Measurements from ENCODE around the gene DBX2.
"Not testable (repeated sequence)": the region's sequence is repeated elsewhere in the genome, so short reads cannot be mapped to it uniquely, and the experiment has no call there.

Gene DBX2

DNA sequence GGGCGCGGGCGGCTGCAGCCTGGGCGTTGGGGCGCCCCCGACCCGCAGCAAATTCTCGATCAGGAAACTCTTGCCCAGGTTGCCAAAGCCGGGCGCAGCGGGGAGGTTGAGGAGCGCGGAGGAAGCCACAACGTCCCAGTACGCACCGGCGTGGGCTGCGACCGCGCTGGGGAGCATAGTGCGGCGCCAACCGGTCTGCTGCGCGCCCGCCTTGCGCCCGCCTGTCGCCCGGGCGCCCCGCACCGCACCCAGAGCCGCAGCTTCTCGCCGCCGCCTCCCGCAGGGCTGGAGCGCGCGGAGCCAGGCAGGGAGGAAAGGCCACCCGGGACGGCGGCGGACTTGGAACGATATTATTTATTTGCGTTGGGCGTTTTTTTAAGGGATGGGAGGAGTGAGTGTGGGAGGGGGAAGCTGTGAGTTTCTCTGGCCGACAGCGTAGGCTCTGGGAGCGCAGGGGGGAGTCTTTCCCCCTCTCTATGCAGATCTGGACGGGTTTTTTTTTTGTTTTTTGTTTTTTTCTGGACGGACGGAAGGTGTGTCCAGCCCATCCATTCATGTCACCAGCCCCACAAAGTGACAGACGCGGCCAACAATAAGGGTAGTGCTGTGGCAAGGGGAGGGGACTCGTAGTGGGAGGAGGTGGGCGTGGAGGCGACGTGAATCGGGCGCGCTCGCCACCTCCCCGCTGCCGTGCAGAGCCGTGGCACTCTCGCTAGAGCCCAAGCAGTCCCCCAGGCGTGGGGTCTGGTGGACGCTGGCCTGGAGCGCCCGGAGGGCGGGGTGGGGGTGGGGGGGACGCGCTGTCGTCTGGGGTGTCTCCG is at the start of gene DBX2:
Gene DBX2 (minus strand): TSS at position 349 of the 821 bp plus-strand sequence. CDS start 172 bp downstream, at position 177.
- DNase-seq (ENCODE audit: low read depth in 3 of 3): peak in 1 of 3 experiments; percentile 2

DNA sequence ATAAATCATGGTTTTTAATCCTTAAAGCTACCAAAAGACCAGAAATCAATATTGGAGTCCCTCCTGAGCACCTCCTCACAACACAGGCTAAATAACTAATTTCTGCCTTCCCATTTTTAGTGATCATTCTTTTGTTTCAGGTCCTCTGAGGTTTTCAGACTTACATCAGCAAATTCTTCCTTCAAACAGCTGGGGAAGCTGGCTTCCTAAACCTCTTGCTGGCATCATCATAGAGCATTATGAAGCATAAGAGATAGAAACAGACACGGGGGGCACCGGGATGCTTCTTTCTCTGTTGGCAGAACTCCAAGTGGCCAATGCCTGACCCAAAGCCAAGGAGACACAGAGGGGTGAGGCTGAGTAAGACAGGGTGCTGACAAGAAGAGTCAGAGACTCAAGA is 47.9 kb upstream of the DBX2 start:
- DNase-seq (ENCODE audit: low read depth in 3 of 3): no peak

DNA sequence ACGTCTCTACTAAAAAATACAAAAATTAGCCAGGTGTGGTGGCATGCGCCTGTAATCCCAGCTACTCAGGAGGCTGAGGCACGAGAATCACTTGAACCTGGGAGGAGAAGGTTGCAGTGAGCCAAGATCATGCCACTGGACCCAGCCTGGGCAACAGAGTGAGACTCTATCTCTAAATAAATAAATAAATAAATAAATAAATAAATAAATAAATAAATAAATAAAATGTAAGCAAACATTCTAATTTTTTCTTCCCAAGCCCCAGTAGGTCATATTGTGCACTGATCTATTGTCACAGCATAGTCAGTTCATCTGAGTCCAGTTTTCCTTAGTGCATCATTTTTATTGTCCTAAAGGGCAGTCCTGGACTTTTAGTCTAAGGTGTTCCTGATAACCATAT is 44.5 kb upstream of the DBX2 start:
- not testable (repeated sequence) for DNase-seq (ENCODE audit: low read depth in 3 of 3)

DNA sequence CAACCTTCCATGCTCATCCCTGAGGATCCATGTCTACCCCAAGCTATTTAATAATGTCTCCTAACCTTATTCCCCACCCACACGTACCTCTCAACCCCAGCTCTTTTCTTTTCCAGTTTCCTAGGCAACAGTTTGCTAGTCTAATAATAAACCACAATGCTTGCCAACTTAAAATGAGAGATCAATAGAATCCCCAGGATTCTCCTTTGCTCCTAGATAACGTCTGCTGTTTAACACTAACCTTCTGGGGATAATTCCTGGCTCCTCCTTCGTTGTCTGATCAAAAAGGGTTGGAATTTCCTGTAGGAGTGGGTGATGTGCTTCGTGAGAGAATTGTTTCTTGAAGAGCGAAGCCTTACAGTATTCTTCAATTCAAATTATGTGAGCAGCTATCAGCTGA is 42.2 kb upstream of the DBX2 start:
- DNase-seq (ENCODE audit: low read depth in 3 of 3): no peak

DNA sequence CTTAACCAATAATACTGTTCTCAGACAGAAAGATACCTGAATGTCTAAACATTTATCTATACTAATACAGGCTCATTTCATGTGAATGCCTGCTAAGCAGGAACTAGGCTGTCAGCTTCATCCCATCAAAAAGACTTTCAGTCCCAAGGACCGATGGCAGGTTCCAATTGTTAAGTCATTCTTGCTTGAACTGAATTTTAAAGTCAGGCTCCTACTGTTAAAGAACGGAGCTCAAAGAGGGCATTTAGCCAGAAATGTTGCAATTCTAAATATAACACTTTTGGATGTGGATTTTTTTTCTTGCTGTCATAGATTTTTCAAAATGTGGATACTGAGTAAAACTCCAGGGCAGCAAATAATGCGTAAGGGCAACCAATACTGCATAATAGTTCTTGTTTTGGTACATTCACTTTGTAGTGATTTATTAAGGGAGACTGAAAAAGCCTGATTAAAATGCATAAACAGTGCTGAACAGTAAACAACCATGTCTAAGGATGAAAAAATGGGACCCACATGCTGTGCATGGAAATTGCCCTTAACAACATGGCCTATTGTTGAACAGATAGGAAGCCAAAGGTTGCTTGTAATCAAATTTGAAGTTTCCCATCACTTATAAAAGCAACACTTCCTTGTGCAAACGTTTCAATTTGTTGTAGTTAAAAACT is 38.6 kb upstream of the DBX2 start:
- DNase-seq (ENCODE audit: low read depth in 3 of 3): no peak

DNA sequence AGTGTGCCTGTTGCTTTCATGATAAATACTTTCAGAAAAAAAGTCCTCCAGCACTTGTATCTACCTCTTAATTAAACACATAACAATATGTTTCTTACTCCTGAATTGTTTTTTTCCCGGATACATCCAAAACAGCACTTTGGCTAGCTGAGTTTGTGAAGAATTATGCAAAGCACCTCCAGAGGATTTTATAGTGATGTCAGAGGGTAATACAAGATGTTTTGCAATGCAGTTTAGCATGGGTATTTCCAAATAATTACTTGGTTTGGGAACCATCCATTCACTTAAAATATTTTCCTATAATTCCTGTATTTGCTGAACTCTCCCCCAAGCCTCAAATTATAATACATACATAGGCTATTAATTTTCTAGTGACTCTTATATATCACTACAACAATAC is 37.7 kb upstream of the DBX2 start:
- no peak for DNase-seq (ENCODE audit: low read depth in 3 of 3)

DNA sequence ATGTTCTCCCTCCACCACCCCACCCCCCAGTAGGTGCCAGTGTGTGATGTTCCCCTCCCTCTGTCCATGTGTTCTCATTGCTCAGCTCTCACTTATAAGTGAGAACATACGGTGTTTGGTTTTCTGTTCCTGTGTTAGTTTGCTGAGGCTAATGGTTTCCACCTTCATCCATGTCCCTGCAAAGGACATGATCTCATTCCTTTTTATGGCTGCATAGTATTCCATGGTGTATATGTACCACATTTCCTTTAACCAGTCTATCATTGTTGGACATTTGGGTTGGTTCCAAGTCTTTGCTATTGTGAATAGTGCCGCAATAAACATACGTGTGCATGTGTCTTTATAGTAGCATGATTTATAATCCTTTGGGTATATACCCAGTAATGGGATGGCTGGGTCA is 33.3 kb upstream of the DBX2 start:
- not testable (repeated sequence) for DNase-seq (ENCODE audit: low read depth in 3 of 3)

DNA sequence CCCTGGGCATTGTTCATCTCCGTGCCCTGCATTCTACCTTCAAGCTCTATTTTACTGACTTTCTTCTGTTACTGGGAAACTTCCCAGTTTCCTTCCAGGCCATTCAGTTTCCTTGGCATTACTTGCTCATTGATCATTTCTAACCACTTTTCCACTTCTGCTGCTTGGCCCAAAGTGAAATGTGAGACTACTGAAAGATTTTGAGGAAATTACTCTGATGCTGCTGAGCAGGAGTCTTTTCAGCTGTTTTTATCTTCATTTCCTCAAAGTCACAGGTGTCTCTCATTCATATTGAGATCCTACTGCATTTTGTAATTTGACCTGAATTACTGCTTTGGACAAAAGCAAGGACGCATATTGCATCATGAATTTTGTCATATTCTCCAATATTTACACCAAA is 26.4 kb upstream of the DBX2 start:
- DNase-seq (ENCODE audit: low read depth in 3 of 3): no peak

DNA sequence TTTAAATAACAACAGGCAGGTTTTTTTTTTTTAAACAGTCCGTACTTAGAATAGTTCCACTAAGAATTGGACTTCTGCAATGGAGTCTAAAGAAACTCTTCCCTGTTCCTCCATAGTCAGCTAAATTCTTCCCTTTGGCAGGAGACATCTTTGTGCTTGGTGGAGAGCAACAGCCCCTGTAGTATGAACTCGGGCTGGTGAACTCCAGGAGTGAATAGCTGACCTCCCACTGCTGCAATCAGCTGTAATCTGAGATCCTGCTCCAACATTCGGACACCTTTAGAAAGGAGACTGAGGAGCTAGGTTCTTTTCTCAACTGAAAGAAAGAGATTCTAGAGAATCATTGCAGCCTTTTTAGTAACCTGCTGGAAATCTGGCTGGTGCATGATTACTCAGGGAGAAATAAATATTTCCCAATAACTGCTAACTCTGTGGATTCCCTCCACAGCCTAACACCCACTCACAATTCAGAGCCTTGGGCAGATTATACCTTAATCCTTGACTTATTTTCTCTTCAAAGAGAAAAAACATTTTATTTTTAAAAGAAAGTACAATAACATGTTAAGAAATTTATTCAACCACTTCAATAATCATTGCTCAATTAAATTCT is 25.6 kb upstream of the DBX2 start:
- DNase-seq (ENCODE audit: low read depth in 3 of 3): no peak

DNA sequence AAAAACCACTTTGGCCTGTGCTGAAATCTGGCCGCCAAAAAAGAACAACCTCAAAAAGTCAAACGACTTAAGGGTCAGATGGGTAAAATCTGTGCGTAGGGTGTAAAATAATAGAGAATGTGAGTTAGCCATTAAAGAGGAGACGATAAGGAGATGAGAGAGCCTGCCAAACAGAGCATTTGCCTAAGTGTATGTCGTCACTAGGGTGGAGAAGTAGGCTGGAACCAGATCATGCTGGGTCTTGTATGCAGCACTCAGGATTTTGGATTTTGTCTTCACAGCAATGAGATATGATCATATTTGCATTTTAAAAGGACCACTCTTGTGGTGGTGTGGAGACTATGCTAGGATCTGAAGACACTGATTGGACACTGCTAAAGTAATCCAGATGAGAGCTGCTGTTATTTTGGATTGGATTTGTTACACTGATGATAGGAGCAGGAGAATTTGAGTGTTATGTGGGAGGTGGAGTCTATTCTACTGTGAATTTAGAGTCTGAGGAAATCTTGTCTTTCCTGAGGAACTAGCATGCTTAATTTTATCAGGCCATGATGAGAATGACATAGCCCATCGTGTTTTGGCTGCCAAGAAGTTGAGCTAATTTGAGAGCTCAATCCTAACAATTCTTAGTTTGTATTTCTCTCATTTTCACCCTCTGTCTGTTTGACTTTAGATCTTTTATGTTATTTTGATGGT is 24.8 kb upstream of the DBX2 start:
- no peak for DNase-seq (ENCODE audit: low read depth in 3 of 3)

DNA sequence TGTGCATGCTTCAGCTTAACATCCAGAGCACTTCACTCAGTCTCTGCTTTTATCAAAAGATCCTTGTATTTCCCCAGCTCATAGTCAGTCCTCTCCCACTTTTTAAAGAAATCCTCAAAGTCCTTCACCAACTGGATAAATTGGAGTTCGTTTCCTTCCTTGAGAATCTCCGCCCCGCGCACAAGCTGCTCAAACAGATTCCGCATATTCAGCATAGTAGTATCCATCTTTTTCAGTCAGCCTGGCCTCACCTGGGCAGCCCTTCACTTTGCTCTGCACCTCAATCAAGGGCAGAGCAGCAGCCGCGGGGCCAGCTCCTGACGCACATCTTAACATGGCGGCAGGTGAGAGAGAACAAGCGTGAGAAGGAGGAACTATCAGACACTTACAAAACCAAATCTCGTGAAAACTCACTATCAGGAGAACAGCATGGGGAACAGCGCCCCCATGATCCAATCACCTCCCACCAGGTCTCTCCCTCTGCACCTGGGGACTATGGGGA is 14.3 kb upstream of the DBX2 start:
- DNase-seq (ENCODE audit: low read depth in 3 of 3): no peak

DNA sequence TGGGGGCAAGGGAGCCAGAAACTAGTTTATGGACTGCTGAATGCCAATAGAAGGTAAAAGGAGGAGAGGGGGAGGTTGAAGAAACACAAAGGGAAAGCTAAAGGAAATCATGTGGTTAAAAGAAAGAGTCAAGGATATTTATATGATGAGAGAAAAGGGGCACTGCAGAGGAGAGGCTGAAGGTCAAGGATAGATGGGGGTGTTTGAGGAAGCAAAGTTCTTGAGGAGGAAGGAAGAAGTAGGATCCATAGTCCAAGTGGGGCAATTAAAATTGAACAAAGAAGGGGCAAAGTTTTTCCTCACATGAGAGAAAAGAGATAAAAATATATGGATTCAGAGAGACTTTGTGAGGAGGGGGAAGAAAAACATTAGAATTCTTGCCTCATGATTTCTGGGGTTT is 10.1 kb upstream of the DBX2 start:
- no peak for DNase-seq (ENCODE audit: low read depth in 3 of 3)

DNA sequence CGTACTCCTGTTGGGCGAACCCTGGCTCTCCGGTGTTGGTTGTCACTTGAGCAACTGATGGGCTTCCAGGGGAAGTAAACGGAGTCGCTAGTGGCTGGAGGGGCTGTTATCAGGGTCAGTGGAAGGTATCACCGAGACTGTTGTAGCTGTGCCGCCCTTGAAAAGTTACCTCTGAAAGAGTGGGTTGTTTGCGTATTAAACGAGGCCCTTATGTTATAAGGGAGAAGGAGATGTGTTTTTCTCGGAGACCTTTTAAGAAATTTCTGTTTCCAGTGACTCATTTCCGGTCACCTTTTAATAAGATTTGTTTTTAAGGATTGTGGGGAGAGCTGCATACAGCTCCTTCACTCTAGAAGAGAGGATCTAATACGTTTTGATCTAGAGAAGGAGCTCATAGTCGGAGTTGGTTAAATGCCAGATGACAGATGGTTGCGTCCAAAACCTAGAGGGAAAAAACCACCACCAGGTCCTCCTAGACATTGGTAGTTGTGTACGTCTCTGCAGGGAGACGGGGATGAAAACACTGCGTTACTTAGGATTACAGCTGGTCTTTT is 750 bp upstream of the DBX2 start:
- DNase-seq (ENCODE audit: low read depth in 3 of 3): no peak

DNA sequence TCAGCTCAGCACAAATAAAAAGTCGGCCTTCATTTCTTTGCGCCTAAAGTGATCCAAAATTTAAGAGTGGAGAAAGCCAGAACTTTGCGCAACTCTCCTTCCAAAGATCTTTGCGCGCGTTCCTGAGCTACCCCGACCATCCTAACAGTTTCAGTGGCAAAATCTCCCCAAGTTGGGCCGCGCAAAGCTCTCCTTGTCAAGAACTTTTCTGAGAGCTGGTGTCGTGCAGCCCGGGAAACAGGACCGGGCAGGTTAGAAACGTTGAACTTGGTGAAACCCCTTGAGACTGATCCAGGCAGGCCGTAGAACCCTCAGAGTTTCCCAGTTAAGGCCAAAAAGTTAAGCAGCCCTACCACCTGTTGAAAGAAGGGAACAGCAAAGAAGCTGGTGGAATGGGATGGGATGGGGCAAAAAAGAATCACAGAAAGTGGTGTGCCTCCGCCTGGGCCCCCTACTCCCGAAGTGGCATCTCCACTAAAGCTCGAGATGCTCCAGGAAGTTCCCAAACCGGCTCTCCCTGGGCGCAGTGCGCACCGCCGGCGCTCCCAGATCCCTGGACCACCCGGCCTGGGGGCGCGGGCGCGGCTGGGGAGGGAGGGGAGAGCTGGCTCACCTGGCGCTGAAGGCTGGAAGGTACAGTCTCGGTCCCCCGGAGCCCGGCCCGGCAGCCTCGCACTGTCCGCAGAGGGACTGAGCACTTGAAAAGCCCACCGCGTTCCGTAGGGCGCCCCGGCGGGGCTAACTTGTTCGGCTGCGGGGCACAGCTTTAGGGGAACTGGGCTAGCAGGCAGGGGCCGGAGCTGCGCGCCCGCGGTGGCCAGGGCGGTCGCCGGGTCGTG is 768 bp downstream of the DBX2 start:
- no peak for DNase-seq (ENCODE audit: low read depth in 3 of 3)

DNA sequence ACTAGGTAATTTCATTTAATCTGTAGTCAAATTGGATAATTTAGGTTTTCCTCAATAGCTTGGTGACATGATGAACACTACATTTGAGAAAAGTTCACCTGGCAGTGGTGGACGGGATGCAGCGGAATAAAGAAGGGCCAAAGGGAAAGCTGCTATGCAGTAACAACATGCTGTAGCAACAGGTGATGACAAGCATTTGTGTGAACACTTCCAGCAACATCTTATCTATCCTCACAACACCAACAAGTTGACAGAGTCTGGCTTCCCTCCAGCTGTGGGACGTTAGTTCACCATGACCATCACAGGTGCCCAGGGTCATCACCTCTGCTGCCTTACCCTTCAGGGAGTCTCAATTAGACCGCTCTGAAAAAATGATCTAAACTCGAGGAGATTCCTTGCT is 8.3 kb downstream of the DBX2 start:
- no peak for DNase-seq (ENCODE audit: low read depth in 3 of 3)

DNA sequence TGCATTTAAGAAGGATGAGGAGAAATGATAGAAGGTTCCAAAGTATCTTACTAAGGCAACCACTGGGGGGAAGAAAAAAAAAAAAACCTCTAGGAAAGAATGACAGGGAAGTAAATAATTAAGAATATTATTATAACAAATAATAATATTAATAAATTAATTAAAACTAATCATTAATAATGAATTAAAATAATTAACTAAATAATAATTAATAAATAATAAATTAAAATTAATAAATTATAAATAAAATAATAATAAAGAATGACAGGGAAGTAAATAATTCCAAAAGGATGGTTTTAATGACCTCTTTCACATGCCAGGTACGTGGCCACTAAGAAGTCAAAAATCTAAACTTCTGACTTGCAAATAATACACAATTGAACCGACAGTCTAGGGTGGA is 9.9 kb downstream of the DBX2 start:
- DNase-seq (ENCODE audit: low read depth in 3 of 3): no peak

DNA sequence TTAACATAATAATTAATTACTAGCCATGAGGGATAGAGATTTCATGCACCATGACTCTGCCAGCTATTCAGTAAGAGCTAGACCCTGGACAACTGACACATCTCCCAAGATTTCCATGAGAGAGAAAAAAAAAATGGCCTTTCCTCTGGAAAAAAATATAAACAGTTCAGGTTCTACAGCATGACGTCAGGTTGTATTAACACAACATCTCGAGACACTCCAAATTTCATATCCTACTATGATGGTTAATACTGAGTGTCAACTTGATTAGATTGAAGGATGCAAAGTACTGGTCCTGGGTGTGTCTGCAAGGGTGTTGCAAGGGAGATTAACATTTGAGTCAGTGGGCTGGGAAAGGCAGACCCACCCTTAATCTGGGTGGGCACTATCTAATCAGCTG is 11.1 kb downstream of the DBX2 start:
- no peak for DNase-seq (ENCODE audit: low read depth in 3 of 3)

DNA sequence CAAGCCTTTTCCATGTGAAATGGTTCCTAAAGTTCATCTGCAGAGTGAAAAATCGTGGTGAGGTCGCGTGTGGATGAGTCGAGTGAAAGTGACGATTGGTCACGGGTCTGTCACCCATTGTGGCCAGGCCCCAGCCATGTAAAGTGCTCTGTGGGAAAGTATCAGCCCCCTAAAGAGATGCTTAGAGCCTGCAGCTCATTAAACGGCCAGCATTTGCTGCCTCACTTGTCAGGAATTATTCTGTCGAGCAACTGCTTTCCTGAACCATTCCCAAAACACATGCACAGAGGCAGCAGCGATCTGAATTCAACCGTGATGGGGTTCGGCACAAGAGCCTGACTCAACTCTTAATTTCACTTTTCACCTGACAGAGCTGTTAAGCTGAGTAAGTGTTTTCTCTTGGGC is 16.0 kb downstream of the DBX2 start:
- no peak for DNase-seq (ENCODE audit: low read depth in 3 of 3)

DNA sequence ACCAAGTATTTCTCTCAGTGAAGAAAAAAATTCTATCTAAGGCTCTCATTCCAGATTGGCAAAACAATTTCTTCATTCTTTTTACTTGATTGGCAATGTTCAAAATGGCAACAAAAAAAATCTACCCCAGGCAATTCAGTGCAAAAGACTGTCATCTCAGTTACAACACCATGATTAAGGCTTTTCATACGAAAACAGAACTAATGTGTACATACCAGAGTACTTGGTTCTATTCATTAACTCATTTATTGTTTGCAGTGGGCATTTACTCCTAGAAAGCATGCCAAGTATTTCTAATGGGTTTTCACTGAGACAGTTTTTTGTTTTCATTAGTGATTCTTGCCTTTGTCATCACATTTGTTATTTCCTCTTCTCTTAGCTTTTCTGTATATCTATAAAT is 33.0 kb downstream of the DBX2 start:
- no peak for DNase-seq (ENCODE audit: low read depth in 3 of 3)

DNA sequence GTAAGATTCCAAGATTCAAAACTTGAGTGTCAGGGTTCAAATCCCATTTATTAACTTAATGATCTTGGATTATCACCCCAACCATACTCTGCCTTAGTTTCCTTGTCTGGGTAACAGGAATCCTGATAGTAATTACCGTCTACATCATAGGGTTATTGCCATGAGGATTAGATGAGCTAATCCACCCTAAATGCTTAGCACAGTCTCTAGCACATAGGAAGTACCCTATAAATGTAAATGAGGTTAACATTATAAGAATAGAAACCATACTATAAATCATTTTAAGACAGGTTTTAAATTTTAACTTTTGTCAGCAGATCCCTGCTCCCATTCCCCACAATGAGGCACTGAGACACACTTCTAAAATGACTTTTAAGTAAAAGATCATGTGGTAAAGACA is 36.5 kb downstream of the DBX2 start:
- no peak for DNase-seq (ENCODE audit: low read depth in 3 of 3)

DNA sequence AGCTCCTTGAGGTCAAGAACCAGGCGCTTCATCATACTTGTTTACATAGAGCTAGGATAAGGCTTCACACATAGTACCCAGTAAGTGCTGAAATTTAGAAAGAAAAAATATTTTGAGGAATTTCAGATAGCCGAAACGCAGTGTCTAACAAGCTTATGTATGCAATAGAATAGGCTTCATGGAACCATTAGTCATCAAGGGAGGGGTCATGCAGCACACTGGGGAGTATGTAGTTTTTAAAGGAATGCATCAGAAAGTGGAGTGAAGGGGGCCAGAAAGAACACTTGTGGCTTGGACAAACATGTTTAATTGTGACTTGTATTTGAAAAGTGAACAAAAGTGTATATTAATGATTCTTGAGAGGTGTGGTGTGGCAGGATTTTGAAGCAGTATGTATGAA is 38.1 kb downstream of the DBX2 start:
- DNase-seq (ENCODE audit: low read depth in 3 of 3): no peak

Data from stimulated activated CD4-positive, alpha-beta T cell treated with anti-CD3 and anti-CD28 coated beads, TNF-alpha, amount 100 ng/mL, for 24 hours (primary cell).